Cardiac fibroblast (primary cell): ENCODE measurements around the gene PIM3.
"Not testable (repeated sequence)": the region's sequence is repeated elsewhere in the genome, so short reads cannot be mapped to it uniquely, and the experiment has no call there.

Source experiments
- DNase-seq, 2 donors: peaks; one replicate each; pipeline versions ENCODE4 v3.0.0 to v3.0.0-alpha.2; 2010; ENCODE audit warnings: low read depth in 2 of 2
- H3K4me3 ChIP-seq, 2 donors: replicated peaks in 1 of 2; 1 replicate in 1 of 2; 2 replicates in 1 of 2; pipeline ENCODE4 v1.5.1; 2011; ENCODE audit warnings: low read depth in 2 of 2, low read length in 2 of 2, mild to moderate bottlenecking in 2 of 2, moderate library complexity in 1 of 2
- TF ChIP-seq, protein P1 (sequence below): IDR thresholded peaks from one replicate; pipeline ENCODE4 v1.5.1; 2011; ENCODE audit warnings: low read depth, mild to moderate bottlenecking, low read length, inconsistent platforms

PIM3 gene

DNA sequence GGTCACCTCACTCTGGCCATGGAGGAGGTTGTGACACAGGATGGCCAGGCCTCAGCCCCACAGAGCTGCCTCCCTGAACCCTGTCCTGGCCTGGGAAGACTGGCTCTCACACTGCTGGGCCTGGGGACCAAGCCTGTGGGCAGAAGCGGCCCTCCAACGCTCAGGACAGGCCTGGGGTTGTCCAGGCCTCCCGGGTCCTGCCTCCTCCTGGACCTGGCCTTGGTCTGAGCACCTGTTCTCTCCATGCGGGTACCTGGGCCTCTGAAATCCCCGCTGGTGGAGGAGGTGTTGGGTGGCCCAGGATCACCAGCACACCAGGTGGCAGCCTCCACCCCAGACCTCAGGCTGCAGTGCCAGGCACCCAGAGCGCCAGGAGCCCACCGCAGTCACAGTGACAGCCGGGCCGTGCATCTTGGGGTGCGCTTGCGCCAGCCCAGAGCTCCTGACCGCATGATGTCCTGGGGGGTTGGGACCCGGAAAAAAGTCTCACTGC is 16.1 kb upstream of the PIM3 start:
- DNase-seq = no peak
- TF ChIP-seq, protein P1, sequence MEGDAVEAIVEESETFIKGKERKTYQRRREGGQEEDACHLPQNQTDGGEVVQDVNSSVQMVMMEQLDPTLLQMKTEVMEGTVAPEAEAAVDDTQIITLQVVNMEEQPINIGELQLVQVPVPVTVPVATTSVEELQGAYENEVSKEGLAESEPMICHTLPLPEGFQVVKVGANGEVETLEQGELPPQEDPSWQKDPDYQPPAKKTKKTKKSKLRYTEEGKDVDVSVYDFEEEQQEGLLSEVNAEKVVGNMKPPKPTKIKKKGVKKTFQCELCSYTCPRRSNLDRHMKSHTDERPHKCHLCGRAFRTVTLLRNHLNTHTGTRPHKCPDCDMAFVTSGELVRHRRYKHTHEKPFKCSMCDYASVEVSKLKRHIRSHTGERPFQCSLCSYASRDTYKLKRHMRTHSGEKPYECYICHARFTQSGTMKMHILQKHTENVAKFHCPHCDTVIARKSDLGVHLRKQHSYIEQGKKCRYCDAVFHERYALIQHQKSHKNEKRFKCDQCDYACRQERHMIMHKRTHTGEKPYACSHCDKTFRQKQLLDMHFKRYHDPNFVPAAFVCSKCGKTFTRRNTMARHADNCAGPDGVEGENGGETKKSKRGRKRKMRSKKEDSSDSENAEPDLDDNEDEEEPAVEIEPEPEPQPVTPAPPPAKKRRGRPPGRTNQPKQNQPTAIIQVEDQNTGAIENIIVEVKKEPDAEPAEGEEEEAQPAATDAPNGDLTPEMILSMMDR = no peak
- no peak overlapping the region for H3K4me3 ChIP-seq

DNA sequence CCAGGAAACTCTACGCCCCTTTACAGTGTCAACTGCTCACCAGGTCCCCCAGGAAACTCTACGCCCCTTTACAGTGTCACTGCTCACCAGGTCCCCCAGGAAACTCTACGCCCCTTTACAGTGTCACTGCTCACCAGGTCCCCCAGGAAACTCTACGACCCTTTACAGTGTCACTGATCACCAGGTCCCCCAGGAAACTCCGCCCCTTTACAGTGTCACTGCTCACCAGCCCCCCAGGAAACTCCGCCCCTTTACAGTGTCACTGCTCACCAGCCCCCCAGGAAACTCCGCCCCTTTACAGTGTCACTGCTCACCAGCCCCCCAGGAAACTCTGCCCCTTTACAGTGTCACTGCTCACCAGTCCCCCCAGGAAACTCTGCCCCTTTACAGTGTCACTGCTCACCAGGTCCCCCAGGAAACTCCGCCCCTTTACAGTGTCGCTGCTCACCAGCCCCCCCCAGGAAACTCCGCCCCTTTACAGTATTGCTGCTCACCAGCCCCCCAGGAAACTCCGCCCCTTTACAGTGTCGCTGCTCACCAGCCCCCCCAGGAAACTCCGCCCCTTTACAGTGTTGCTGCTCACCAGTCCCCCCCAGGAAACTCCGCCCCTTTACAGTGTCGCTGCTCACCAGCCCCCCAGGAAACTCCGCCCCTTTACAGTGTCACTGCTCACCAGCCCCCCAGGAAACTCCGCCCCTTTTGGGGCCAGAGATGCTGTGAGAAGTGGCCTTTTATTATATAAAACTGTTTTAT is 15.4 kb upstream of the PIM3 start:
- not testable (repeated sequence) for H3K4me3 ChIP-seq, DNase-seq

DNA sequence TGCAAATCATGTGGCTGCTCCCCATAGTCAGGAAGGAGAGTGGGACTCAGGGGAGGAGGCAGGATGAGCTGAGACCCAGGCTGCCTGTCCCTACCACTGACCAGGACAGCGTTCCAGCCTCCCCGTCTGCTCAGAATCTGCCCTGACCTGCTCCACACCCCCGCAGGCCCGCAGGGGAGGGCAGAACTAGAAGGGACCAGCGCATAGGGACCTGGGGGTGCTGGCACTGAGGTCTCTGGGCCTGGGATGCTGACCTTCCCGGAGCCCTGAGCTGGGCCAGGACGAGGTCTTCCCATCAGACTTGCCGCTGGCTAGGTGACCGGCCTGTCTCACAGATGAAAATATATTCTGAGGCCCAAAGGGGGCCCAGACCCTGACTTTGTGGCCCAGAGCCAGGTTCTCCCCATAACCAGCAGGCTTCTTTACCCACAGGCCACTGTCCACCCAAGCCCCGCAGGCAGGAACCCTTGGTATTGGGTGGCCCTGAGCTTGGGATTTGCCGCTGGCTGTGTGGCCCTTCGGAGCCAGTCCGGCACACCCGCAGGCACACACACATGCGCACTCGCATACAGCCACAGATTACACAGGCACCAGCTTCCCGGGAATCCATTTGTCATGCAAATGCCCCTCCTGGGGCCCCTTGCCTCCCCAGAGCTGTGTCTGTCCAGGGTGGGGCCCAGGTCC is 13.8 kb upstream of the PIM3 start:
- no peak overlapping the region for H3K4me3 ChIP-seq
- TF ChIP-seq, protein P1 = no peak
- DNase-seq = no peak

DNA sequence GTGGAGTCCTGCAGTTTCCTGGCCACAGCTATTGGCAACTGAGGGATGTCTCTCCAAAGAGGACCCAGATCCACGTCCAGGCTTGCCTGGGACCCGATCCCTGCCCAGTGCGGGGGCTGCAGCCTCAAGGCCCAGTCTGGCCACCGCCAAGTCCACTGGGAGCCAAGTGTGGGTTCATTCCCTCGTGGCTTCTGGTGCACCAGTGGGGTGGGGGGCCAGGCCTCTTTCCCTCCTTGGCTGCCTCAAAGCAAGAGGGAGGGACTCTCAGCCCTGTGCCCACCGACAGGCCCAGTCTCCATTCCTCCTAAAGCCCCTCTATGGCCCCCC is 13.3 kb upstream of the PIM3 start:
- TF ChIP-seq, protein P1 = no peak

DNA sequence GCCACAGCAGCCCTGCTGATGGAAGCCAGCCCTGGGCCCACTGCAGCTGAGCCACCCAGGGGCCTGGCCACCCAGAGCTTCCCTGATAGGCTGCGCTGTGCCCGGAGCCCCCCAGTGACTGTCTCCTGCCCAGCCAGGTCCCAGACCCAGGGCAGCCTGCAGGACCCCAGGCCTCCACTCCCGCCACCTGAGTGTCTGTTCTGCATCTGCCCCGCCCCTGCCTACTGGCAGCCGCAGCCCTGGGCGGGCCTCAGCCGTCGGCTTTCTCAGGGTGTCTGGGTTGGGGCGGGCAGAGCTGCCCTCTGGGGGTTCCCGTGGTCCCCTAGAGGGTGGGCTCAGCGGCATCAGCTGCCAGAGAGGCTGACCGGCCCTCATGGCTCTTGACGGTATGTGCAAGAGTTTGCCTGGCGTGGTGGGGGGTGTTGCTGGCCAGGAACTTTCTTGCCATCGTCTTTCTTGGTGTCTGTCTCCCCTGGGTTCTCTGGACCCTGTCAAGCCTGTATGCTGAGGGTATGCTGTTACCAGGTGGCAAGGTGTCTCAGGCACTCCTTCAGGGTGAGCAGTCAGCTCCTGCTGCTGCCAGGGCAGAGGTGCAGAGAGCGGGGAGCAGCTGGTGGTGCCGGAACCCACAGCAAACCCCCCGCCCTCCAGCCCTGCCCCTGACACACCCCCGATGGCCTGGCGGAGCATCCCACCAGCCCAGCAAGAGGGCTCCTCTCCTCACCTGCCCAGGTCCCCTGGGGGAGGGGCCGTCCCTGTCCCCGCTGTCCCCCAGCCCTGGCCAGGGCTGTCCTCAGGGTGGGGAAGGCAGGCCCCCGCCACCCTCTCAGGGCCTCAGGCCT is 12.2 kb upstream of the PIM3 start:
- no peak overlapping the region for H3K4me3 ChIP-seq
- DNase-seq = no peak

More for the DNA sequence above, 13.3 kb upstream of the PIM3 start:
- DNase-seq = no peak
- no peak overlapping the region for H3K4me3 ChIP-seq

DNA sequence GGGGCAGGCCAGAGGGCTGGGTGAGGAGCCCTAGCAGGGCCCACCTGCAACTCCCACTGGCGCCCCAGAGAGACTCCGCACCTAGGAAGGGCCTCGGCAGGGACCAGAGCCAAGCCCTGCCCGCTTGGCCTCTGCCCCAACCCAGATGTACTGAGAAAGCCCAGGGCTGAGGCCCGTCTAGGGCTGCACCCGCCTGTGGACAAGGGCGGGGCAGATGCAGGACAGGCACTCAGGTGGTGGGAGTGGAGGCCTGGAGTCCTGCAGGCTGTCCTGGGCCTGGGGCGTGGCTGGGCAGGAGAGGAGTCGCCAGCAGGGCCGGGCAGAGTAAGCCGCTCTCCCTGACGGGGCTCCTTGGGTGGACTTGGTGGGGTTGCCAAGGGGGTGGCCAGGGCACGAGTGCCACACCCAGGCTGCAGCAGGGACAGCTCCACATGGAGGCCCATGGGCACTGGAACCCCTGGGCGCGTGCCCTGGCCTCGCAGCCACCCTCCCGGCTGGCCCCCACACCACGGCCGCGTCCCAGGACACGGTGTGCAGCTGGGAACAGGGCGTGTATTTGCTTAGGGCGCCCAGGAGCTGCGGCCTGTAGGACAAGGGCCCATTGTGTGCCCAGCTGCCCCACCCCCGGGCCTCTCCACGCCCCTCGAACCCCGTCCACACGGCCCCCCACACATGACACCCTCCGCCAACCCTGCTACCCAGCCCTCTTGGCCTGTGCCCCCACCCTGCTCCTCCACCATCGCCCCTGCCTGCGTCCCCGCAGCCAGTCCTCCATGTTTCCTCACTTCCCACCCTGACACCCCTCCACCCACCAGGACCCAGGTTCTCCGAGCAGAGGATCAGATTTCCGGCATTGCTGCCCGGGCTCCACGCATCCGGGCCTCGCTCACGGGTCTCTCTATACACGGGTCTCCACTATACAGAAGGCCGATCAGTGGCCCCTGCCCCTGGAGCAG is 11.3 kb upstream of the PIM3 start:
- H3K4me3 ChIP-seq = no peak overlapping the region

More for the DNA sequence above, 12.2 kb upstream of the PIM3 start:
- TF ChIP-seq, protein P1 = no peak

More for the DNA sequence above, 11.3 kb upstream of the PIM3 start:
- no peak for DNase-seq
- TF ChIP-seq, protein P1 = no peak
